GM10248 (cell line): ENCODE measurements around the gene MPV17L2.

Experiments
- CTCF ChIA-PET: fragments of 300-600 bp; sonication (Branson Sonifier 250); formaldehyde crosslinking; extraction: SDS; loops from one replicate; lab custom pipeline; 2021; ENCODE audit warnings: antibody characterized with exemption; lab: Yijun Ruan, JAX
- POLR2A ChIA-PET: fragments of 350-650 bp; sonication (Branson Sonifier 250); formaldehyde crosslinking; extraction: SDS; loops from one replicate; lab custom pipeline; 2020; ENCODE audit warnings: antibody characterized with exemption; lab: Yijun Ruan, JAX
- DNase-seq: peaks from one replicate; pipeline ENCODE4 v3.0.0; 2012; ENCODE audit errors: extremely low spot score
- CTCF ChIP-seq: IDR thresholded peaks from 2 replicates; pipeline ENCODE4 v1.5.1; 2012; ENCODE audit warnings: mild to moderate bottlenecking, low read depth; ENCODE audit errors: extremely low read depth, missing control alignments, control extremely low read depth

MPV17L2 gene

GRCh38 chr19:18233224-18233825, 40.3 kb downstream of the MPV17L2 start:
- CTCF ChIA-PET = interaction anchor here (1.0 to 4.5 kb wide), 8 partner anchors 9 to 155 kb away, joined by 3 to 59 read pairs (median 4); a partner anchor contains a TSS
- TF ChIP-seq CTCF = no peak
- peak; percentile 78 for DNase-seq
- POLR2A ChIA-PET = interaction anchor here (0.5 to 0.6 kb wide), 2 partner anchors 43 to 83 kb away, joined by 3 to 4 read pairs; no protein-coding TSS in a partner anchor

GRCh38 chr19:18234194-18234593, 41.2 kb downstream of the MPV17L2 start:
- no peak for DNase-seq
- ChIA-PET CTCF (interaction anchor here (1.0 to 4.5 kb wide), 5 partner anchors 10 to 154 kb away, joined by 3 to 59 read pairs (median 5); a partner anchor contains a TSS), POLR2A (interaction anchor here (0.5 kb wide), 1 partner anchor 82 kb away, joined by 4 read pairs; no protein-coding TSS in a partner anchor)
- no peak for TF ChIP-seq CTCF

GRCh38 chr19:18239303-18239702, 46.3 kb downstream of the MPV17L2 start:
- TF ChIP-seq CTCF = no peak
- CTCF ChIA-PET = interaction anchor here (1.1 to 3.8 kb wide), 7 partner anchors 11 to 150 kb away, joined by 3 to 23 read pairs (median 4); partner anchors contain the start of gene RAB3A
- DNase-seq = no peak
- POLR2A ChIA-PET = no interaction called here

GRCh38 chr19:18245297-18245696, 52.3 kb downstream of the MPV17L2 start:
- POLR2A ChIA-PET = interaction anchor here (0.6 kb wide), 1 partner anchor 31 kb away, joined by 4 read pairs; no protein-coding TSS in a partner anchor
- TF ChIP-seq CTCF = no peak
- no peak for DNase-seq
- CTCF ChIA-PET = interaction anchor here (0.9 to 15.1 kb wide), 6 partner anchors 7 to 133 kb away, joined by 3 to 228 read pairs (median 4); partner anchors contain the start of gene RAB3A
